ENCODE measurements around the gene TYROBP.
A peak's percentile ranks its signal among the peaks of the same experiment; 100 is the strongest.

The TYROBP gene

GRCh38 chr19:35882114-35882832 lies 25.8 kb downstream of the TYROBP start:
- Histone ChIP-seq H3K4me2 (ENCODE audit: low read depth, low read length, poor library complexity, severe bottlenecking) (no peak overlapping the region), H2AFZ (ENCODE audit: low read length) (no peak overlapping the region)

GRCh38 chr19:35879770-35880317 lies 28.3 kb downstream of the TYROBP start:
- H2AFZ ChIP-seq (ENCODE audit: low read length), result no peak overlapping the region
- no peaks in the 10 kb centered on the region for H3K9me2 ChIP-seq (replicated peaks; ENCODE audit: low read depth, low read length)
- no peaks in the 10 kb centered on the region for H3F3A ChIP-seq (ENCODE audit: low read depth)
- no peaks in the 10 kb centered on the region for H3K27me3 ChIP-seq (ENCODE audit: insufficient read depth, low read length, poor library complexity, severe bottlenecking)
- no peaks in the 10 kb centered on the region for H3K79me2 ChIP-seq (ENCODE audit: insufficient read depth, low read length)
- H3K36me3 ChIP-seq (ENCODE audit: insufficient read depth, low read length), result no peaks in the 10 kb centered on the region
- no peak overlapping the region for H3K9ac ChIP-seq (ENCODE audit: low read depth, low read length, poor library complexity, severe bottlenecking)
- no peaks in the 10 kb centered on the region for H3K4me1 ChIP-seq (ENCODE audit: insufficient read depth, low read length, poor library complexity, severe bottlenecking)
- H3K4me2 ChIP-seq (ENCODE audit: low read depth, low read length, poor library complexity, severe bottlenecking), result no peak overlapping the region
- TF ChIP-seq EZH2phosphoT487 (IDR thresholded peaks at IDR 0.05; ENCODE audit: borderline replicate concordance) (no peak), CTCF (conservative IDR thresholded peaks at IDR 0.05; ENCODE audit: low read length) (no peak)
- H4K20me1 ChIP-seq (ENCODE audit: insufficient read depth, low read length, poor library complexity, severe bottlenecking), result peaks cover 2% of the 10 kb centered on the region
- H3K9me3 ChIP-seq (ENCODE audit: insufficient read depth, low read depth, low read length), result no peaks in the 10 kb centered on the region
- no peak overlapping the region for H3K4me3 ChIP-seq (ENCODE audit: low read length, poor library complexity, severe bottlenecking)

More at GRCh38 chr19:35882114-35882832, 25.8 kb downstream of the TYROBP start:
- Histone ChIP-seq H3K4me3 (ENCODE audit: low read length, poor library complexity, severe bottlenecking) (no peak overlapping the region), H3F3A (ENCODE audit: low read depth) (no peaks in the 10 kb centered on the region), H4K20me1 (ENCODE audit: insufficient read depth, low read length, poor library complexity, severe bottlenecking) (peaks cover 2% of the 10 kb centered on the region), H3K27me3 (ENCODE audit: insufficient read depth, low read length, poor library complexity, severe bottlenecking) (no peaks in the 10 kb centered on the region), H3K9me3 (ENCODE audit: insufficient read depth, low read depth, low read length) (no peaks in the 10 kb centered on the region), H3K36me3 (ENCODE audit: insufficient read depth, low read length) (no peaks in the 10 kb centered on the region), H3K79me2 (ENCODE audit: insufficient read depth, low read length) (no peaks in the 10 kb centered on the region), H3K9ac (ENCODE audit: low read depth, low read length, poor library complexity, severe bottlenecking) (no peak overlapping the region), H3K9me2 (replicated peaks; ENCODE audit: low read depth, low read length) (no peaks in the 10 kb centered on the region), H3K4me1 (ENCODE audit: insufficient read depth, low read length, poor library complexity, severe bottlenecking) (no peaks in the 10 kb centered on the region)
- TF ChIP-seq CTCF (conservative IDR thresholded peaks at IDR 0.05; ENCODE audit: low read length) (peak; percentile 59), EZH2phosphoT487 (IDR thresholded peaks at IDR 0.05; ENCODE audit: borderline replicate concordance) (no peak)

- no peaks in the 10 kb centered on the region for H3K4me1 ChIP-seq (ENCODE audit: insufficient read depth, low read length, poor library complexity, severe bottlenecking)
- H3K79me2 ChIP-seq (ENCODE audit: insufficient read depth, low read length), result no peaks in the 10 kb centered on the region
- no peak overlapping the region for H2AFZ ChIP-seq (ENCODE audit: low read length)
- no peaks in the 10 kb centered on the region for H3K27me3 ChIP-seq (ENCODE audit: insufficient read depth, low read length, poor library complexity, severe bottlenecking)
- H4K20me1 ChIP-seq (ENCODE audit: insufficient read depth, low read length, poor library complexity, severe bottlenecking), result peaks cover 2% of the 10 kb centered on the region
- H3K4me2 ChIP-seq (ENCODE audit: low read depth, low read length, poor library complexity, severe bottlenecking), result no peak overlapping the region
- no peak for TF ChIP-seq EZH2phosphoT487 (IDR thresholded peaks at IDR 0.05; ENCODE audit: borderline replicate concordance)
- TF ChIP-seq CTCF (conservative IDR thresholded peaks at IDR 0.05; ENCODE audit: low read length), result no peak
- H3K9me2 ChIP-seq (replicated peaks; ENCODE audit: low read depth, low read length), result no peaks in the 10 kb centered on the region
- no peak overlapping the region for H3K4me3 ChIP-seq (ENCODE audit: low read length, poor library complexity, severe bottlenecking)
- no peak overlapping the region for H3K9ac ChIP-seq (ENCODE audit: low read depth, low read length, poor library complexity, severe bottlenecking)
- no peaks in the 10 kb centered on the region for H3K9me3 ChIP-seq (ENCODE audit: insufficient read depth, low read depth, low read length)
- H3F3A ChIP-seq (ENCODE audit: low read depth), result no peaks in the 10 kb centered on the region
- H3K36me3 ChIP-seq (ENCODE audit: insufficient read depth, low read length), result no peaks in the 10 kb centered on the region
Measured at GRCh38 chr19:35879068-35879467, 29.0 kb downstream of the TYROBP start.

Measured in Loucy (cell line).